ENCODE measurements around the gene ARHGAP6. TPM values are rescaled to one million over a fixed set of nuclear protein-coding genes. Genes with fewer than 3 reads are reported as not detected.

Gene ARHGAP6
- total RNA-seq, 4 donors from 2014 or later = 0.64 to 9.5 (median 2.3) TPM

DNA sequence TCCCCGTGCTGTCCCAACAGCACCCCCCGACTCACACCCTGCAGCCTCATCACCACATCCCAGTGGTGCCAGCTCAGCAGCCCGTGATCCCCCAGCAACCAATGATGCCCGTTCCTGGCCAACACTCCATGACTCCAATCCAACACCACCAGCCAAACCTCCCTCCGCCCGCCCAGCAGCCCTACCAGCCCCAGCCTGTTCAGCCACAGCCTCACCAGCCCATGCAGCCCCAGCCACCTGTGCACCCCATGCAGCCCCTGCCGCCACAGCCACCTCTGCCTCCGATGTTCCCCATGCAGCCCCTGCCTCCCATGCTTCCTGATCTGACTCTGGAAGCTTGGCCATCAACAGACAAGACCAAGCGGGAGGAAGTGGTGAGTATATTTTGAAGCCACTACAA lies 367.1 kb downstream of the ARHGAP6 start:
- WGBS, 2 donors = 79 to 95% methylated on average over 4 to 7 of the region's 9 CpGs

GRCh38 chrX:11296051-11296450 lies 369.7 kb downstream of the ARHGAP6 start:
- no peak for DNase-seq
- H3K9me3 ChIP-seq = no peaks in the 10 kb centered on the region
- H3K27ac ChIP-seq = no peak overlapping the region
- H3K27me3 ChIP-seq = no peaks in the 10 kb centered on the region
- intact Hi-C loops (cut with DNase I) = no loop called here
- no peak overlapping the region for H3K4me3 ChIP-seq
- no peaks in the 10 kb centered on the region for H3K4me1 ChIP-seq
- WGBS, 2 donors = 24 to 46% methylated on average over 5 of the region's 5 CpGs
- no peaks in the 10 kb centered on the region for H3K36me3 ChIP-seq
- no peak for TF ChIP-seq CTCF (IDR thresholded peaks at IDR 0.05)
- no peak for TF ChIP-seq POLR2A (IDR thresholded peaks at IDR 0.05)

More for the DNA sequence above, 367.1 kb downstream of the ARHGAP6 start:
- no peaks in the 10 kb centered on the region for H3K9me3 ChIP-seq
- TF ChIP-seq CTCF (IDR thresholded peaks at IDR 0.05) (no peak), POLR2A (IDR thresholded peaks at IDR 0.05) (no peak)
- H3K4me1 ChIP-seq = peaks cover 0 to 6% (median 0%) of the 10 kb centered on the region in 3 donors
- H3K27me3 ChIP-seq = no peaks in the 10 kb centered on the region
- intact Hi-C loops (cut with DNase I) = no loop called here
- no peak overlapping the region for H3K27ac ChIP-seq
- H3K36me3 ChIP-seq = no peaks in the 10 kb centered on the region
- no peak for DNase-seq
- no peak overlapping the region for H3K4me3 ChIP-seq

GRCh38 chrX:11293113-11293512 lies 372.6 kb downstream of the ARHGAP6 start, which contains the start of gene AMELX:
TSS of gene AMELX (plus strand) at chrX:11293413. CDS start at chrX:11294789, 1,376 bp downstream.
- Histone ChIP-seq H3K27ac (no peak within 1 kb of the TSS), H3K4me3 (no peak within 1 kb of the TSS), H3K9me3 (no peaks in the 10 kb centered on the region), H3K36me3 (no peaks in the 10 kb centered on the region), H3K4me1 (no peaks in the 10 kb centered on the region), H3K27me3 (no peaks in the 10 kb centered on the region)
- intact Hi-C loops (cut with DNase I) = no loop called here
- 53 to 95% methylated on average over 2 of the region's 2 CpGs for WGBS, 2 donors
- TF ChIP-seq CTCF (IDR thresholded peaks at IDR 0.05) (no peak), POLR2A (IDR thresholded peaks at IDR 0.05) (no peak)
- no peak for DNase-seq

DNA sequence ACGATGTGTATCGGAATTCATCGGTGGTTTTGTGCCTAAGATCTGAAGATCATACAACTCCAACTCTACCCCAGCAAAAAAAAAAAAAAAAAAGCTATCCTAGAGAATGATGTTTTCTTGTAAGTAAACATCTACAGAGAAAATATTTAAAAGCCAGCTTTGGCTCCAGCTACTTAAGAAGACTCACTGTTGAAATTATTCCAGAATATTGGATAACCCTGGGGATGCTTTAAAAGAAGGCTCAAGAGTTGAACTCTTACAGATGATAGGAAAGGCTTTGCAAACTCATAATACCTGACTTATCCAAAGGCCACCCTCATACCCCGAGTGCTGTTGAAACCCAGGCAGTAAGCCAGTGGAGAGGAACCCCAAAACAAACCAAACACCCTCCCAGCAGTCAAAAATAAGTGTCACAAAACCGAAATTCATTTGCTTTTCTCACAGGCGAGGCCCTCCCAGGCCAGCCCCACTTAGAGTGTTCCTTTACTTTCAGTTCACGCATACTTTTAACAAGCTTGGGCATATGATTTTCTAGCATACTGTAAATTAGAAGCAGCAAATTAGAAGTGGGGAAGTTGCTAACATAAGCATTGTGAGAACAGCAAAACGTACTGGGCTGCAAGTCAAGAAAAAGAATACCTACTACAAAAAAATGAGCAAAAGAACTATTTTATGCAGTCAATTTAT lies 375.2 kb downstream of the ARHGAP6 start:
- WGBS, 2 donors = 67 to 81% methylated on average over 5 to 8 of the region's 8 CpGs

More for the DNA sequence above, 375.2 kb downstream of the ARHGAP6 start:
- no peak for DNase-seq
- Histone ChIP-seq H3K27ac (no peak overlapping the region), H3K4me1 (no peaks in the 10 kb centered on the region), H3K9me3 (no peaks in the 10 kb centered on the region), H3K27me3 (no peaks in the 10 kb centered on the region), H3K36me3 (no peaks in the 10 kb centered on the region), H3K4me3 (no peak overlapping the region)
- intact Hi-C loops (cut with DNase I) = no loop called here
- TF ChIP-seq POLR2A (IDR thresholded peaks at IDR 0.05) = no peak
- no peak for TF ChIP-seq CTCF (IDR thresholded peaks at IDR 0.05)
